Fibroblast of lung (primary cell): ENCODE results near the gene ZNF862. TPM values are rescaled to one million over a fixed set of nuclear protein-coding genes. Genes with fewer than 3 reads are reported as not detected.

Source experiments
- DNase-seq, 2 donors: peaks; one replicate each; pipeline versions ENCODE4 v3.0.0 to v3.0.0-alpha.2; 2010; ENCODE audit warnings: low read depth in 2 of 2
- H2AFZ ChIP-seq: 2 replicates; pipeline ENCODE4 v1.5.1; 2012; ENCODE audit warnings: low read length, control low read depth, inconsistent platforms
- H3K27ac ChIP-seq: 2 replicates; pipeline ENCODE4 v1.5.1; 2011; ENCODE audit warnings: low read length, control low read depth; ENCODE audit not compliant: insufficient read depth
- H3K27me3 ChIP-seq: 2 replicates; pipeline ENCODE4 v1.5.1; 2011; ENCODE audit warnings: mild to moderate bottlenecking, low read length; ENCODE audit not compliant: control insufficient read depth, insufficient read depth
- H3K36me3 ChIP-seq: 2 replicates; pipeline ENCODE4 v1.5.1; 2011; ENCODE audit warnings: low read length; ENCODE audit not compliant: control insufficient read depth, insufficient read depth
- H3K4me1 ChIP-seq: 2 replicates; pipeline ENCODE4 v1.5.1; 2011; ENCODE audit warnings: low read length; ENCODE audit not compliant: control insufficient read depth, insufficient read depth; ENCODE audit errors: extremely low read depth
- H3K4me2 ChIP-seq: 2 replicates; pipeline ENCODE4 v1.5.1; 2011; ENCODE audit warnings: low read length, control low read depth; ENCODE audit not compliant: insufficient read depth; ENCODE audit errors: extremely low read depth
- H3K4me3 ChIP-seq, 4 experiments: fragments of 200-600 bp in 1 of 4; sonication (generic) in 1 of 4; replicated peaks in 1 of 4; 2 replicates each; pipeline ENCODE4 v1.5.1; 2011 to 2016; ENCODE audit warnings: low read length in 4 of 4, low read depth in 3 of 4, mild to moderate bottlenecking in 3 of 4, control low read depth in 2 of 4, inconsistent platforms in 1 of 4, mixed read lengths in 1 of 4; ENCODE audit not compliant: insufficient read depth in 1 of 4; ENCODE audit errors: control extremely low read depth in 1 of 4
- H3K79me2 ChIP-seq: 2 replicates; pipeline ENCODE4 v1.5.1; 2012; ENCODE audit warnings: mild to moderate bottlenecking, low read length, inconsistent platforms; ENCODE audit not compliant: control insufficient read depth, insufficient read depth
- H3K9ac ChIP-seq: 2 replicates; pipeline ENCODE4 v1.5.1; 2011; ENCODE audit warnings: mild to moderate bottlenecking, low read length, control low read depth; ENCODE audit not compliant: insufficient read depth
- H3K9me3 ChIP-seq: 2 replicates; pipeline ENCODE4 v1.5.1; 2012; ENCODE audit warnings: low read depth, low read length; ENCODE audit not compliant: control insufficient read depth, insufficient read depth
- H4K20me1 ChIP-seq: 2 replicates; pipeline ENCODE4 v1.5.1; 2011; ENCODE audit warnings: low read length; ENCODE audit not compliant: control insufficient read depth, insufficient read depth; ENCODE audit errors: extremely low read depth
- CTCF ChIP-seq, 2 donors: IDR thresholded peaks in 1 of 2; conservative IDR thresholded peaks in 1 of 2; 1 replicate in 1 of 2; 2 replicates in 1 of 2; pipeline ENCODE4 v1.5.1; 2011 to 2012; ENCODE audit warnings: low read length in 2 of 2, control low read depth in 1 of 2, inconsistent platforms in 1 of 2, low read depth in 1 of 2, mild to moderate bottlenecking in 1 of 2
- EZH2 ChIP-seq: IDR thresholded peaks from 2 replicates; pipeline ENCODE4 v1.5.1; 2012; ENCODE audit warnings: low read length, control low read depth, mild to moderate bottlenecking; ENCODE audit errors: missing control alignments
- polyA plus RNA-seq, 2 donors: library from polyadenylated mRNA; depleted of rRNA in 1 of 2; stranded (reverse) in 1 of 2; unstranded in 1 of 2; fragments of >200 nt; gene quantifications; 2 replicates each; pipeline ENCODE4 v1.2.1, GENCODE V29; 2011 to 2012; ENCODE audit warnings: missing spikeins in 1 of 2
- total RNA-seq: library from RNA; depleted of rRNA; stranded (reverse); fragments of >200 nt; gene quantifications from 2 replicates; pipeline ENCODE4 v1.2.1, GENCODE V29; 2014

The ZNF862 gene
- total and polyA plus RNA-seq, 2 donors (not counting 1 experiment from before 2014, with no cell fraction given) = 4.7 to 10.9 TPM

GRCh38 chr7:149872419-149873073, 34.4 kb downstream of the ZNF862 start:
- Histone ChIP-seq H3K9me3 (no peaks in the 10 kb centered on the region), H3K36me3 (peaks cover 3% of the 10 kb centered on the region), H4K20me1 (no peaks in the 10 kb centered on the region), H3K4me3 (peak overlapping the region; percentile 75 to 86 (median 78)), H3K79me2 (no peaks in the 10 kb centered on the region), H3K27me3 (no peaks in the 10 kb centered on the region), H3K27ac (peak overlapping the region; percentile 81), H2AFZ (peak overlapping the region; percentile 73), H3K9ac (peak overlapping the region; percentile 82), H3K4me2 (peak overlapping the region; percentile 88), H3K4me1 (peaks cover 2% of the 10 kb centered on the region)
- peak in 1 of 2 donors; percentile 25 for TF ChIP-seq CTCF (conservative IDR thresholded peaks at IDR 0.05 in 1 of 2, IDR thresholded peaks at IDR 0.05 in 1 of 2; ENCODE audit: low read depth in 1 of 2, low read length in 2 of 2)
- TF ChIP-seq EZH2 = no peak
- peak; percentile 82 to 85 for DNase-seq

GRCh38 chr7:149873074-149873969, 35.1 kb downstream of the ZNF862 start, which contains the start of gene ATP6V0E2:
Gene ATP6V0E2 (plus strand): TSS chr7:149873969. CDS start chr7:149874066, 97 bp downstream.
- Histone ChIP-seq H3K27me3 (no peaks in the 10 kb centered on the region), H3K27ac (peak within 1 kb of the TSS; percentile 81), H3K4me2 (peak within 1 kb of the TSS; percentile 88), H3K4me1 (peaks cover 2% of the 10 kb centered on the region), H4K20me1 (no peaks in the 10 kb centered on the region), H2AFZ (peak within 1 kb of the TSS; percentile 95), H3K9me3 (no peaks in the 10 kb centered on the region), H3K9ac (peak within 1 kb of the TSS; percentile 82), H3K4me3 (peak within 1 kb of the TSS; percentile 75 to 86 (median 78)), H3K79me2 (no peaks in the 10 kb centered on the region), H3K36me3 (peaks cover 3% of the 10 kb centered on the region)
- TF ChIP-seq CTCF (conservative IDR thresholded peaks at IDR 0.05 in 1 of 2, IDR thresholded peaks at IDR 0.05 in 1 of 2; ENCODE audit: low read depth in 1 of 2, low read length in 2 of 2) (no peak), EZH2 (no peak)
- peak; percentile 89 to 90 for DNase-seq

- Histone ChIP-seq H4K20me1 (no peaks in the 10 kb centered on the region), H3K9me3 (no peaks in the 10 kb centered on the region), H3K36me3 (peaks cover 3% of the 10 kb centered on the region), H3K4me2 (peak overlapping the region; percentile 61), H2AFZ (peak overlapping the region; percentile 95), H3K4me1 (peaks cover 2% of the 10 kb centered on the region), H3K79me2 (no peaks in the 10 kb centered on the region), H3K27me3 (no peaks in the 10 kb centered on the region), H3K9ac (peak overlapping the region; percentile 49), H3K27ac (no peak overlapping the region), H3K4me3 (peak overlapping the region; percentile 51 to 86 (median 78))
- DNase-seq = no peak
- TF ChIP-seq EZH2 (no peak), CTCF (conservative IDR thresholded peaks at IDR 0.05 in 1 of 2, IDR thresholded peaks at IDR 0.05 in 1 of 2; ENCODE audit: low read depth in 1 of 2, low read length in 2 of 2) (no peak)
These were observed 35.9 kb downstream of the ZNF862 start for GRCh38 chr7:149873970-149874643.
